GM12891 (cell line): ENCODE data around the gene SUSD5.

Source experiments
- PAX5 ChIP-seq: IDR thresholded peaks from 2 replicates; pipeline ENCODE4 v1.6.1; 2011; ENCODE audit warnings: low read length, moderate library complexity, mild to moderate bottlenecking; ENCODE audit not compliant: insufficient read depth, severe bottlenecking
- POLR2A ChIP-seq: IDR thresholded peaks from 2 replicates; pipeline ENCODE4 v1.6.1; 2011; ENCODE audit warnings: low read depth, low read length, control low read depth
- POLR2AphosphoS5 ChIP-seq: IDR thresholded peaks from 2 replicates; pipeline ENCODE4 v1.6.1; 2011; ENCODE audit warnings: low read depth, low read length, control low read depth
- SPI1 ChIP-seq: IDR thresholded peaks from 2 replicates; pipeline ENCODE4 v1.6.1; 2011; ENCODE audit warnings: low read depth, low read length, control low read depth
- TAF1 ChIP-seq: IDR thresholded peaks from 2 replicates; pipeline ENCODE4 v1.6.1; 2011; ENCODE audit warnings: low read depth, low read length, control low read depth

GRCh38 chr3:33139996-33140395 lies 78.6 kb downstream of the SUSD5 start:
- TF ChIP-seq POLR2AphosphoS5: no peak
- no peak for TF ChIP-seq POLR2A
- no peak for TF ChIP-seq SPI1
- TF ChIP-seq TAF1: no peak
- TF ChIP-seq PAX5: no peak
